ENCODE results near the gene RNLS.

Gene RNLS

DNA sequence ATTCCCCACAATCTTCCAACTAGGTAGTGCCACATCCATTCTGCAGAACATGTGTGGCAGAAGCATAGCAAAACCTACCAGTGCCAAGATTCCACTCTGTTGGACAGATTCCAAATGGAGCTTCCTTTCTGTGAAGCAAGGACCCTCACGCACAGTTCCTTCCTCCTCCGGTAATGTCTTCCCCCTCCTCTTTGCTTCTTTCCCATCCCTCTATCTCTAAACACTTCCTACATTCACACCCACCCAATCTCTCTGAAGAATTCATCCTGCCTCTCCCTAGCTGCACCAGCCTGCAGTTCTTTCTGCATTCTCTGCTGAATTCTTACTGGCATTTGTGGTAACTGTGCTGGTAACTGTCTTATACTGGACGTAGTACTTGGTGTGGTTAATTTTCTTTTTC is 124.9 kb downstream of the RNLS start:
- no peaks in the 10 kb centered on the region for H3K27me3 ChIP-seq (ENCODE audit: control insufficient read depth, insufficient read depth, low read length)
- H3K79me2 ChIP-seq, result no peaks in the 10 kb centered on the region
- peaks cover 12% of the 10 kb centered on the region for H3K4me1 ChIP-seq
- no peak overlapping the region for H3K4me2 ChIP-seq (ENCODE audit: low read length)
- H3K36me3 ChIP-seq (ENCODE audit: control insufficient read depth, insufficient read depth, low read length), result no peaks in the 10 kb centered on the region
- no peak overlapping the region for H3K4me3 ChIP-seq (ENCODE audit: low read depth, low read length)
- no peak overlapping the region for H2AFZ ChIP-seq
- no peak overlapping the region for H3K9ac ChIP-seq
- no peak overlapping the region for H3K27ac ChIP-seq
- H3K9me3 ChIP-seq (ENCODE audit: control insufficient read depth, low read length), result no peaks in the 10 kb centered on the region
- TF ChIP-seq, protein P1, sequence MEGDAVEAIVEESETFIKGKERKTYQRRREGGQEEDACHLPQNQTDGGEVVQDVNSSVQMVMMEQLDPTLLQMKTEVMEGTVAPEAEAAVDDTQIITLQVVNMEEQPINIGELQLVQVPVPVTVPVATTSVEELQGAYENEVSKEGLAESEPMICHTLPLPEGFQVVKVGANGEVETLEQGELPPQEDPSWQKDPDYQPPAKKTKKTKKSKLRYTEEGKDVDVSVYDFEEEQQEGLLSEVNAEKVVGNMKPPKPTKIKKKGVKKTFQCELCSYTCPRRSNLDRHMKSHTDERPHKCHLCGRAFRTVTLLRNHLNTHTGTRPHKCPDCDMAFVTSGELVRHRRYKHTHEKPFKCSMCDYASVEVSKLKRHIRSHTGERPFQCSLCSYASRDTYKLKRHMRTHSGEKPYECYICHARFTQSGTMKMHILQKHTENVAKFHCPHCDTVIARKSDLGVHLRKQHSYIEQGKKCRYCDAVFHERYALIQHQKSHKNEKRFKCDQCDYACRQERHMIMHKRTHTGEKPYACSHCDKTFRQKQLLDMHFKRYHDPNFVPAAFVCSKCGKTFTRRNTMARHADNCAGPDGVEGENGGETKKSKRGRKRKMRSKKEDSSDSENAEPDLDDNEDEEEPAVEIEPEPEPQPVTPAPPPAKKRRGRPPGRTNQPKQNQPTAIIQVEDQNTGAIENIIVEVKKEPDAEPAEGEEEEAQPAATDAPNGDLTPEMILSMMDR (IDR thresholded peaks at IDR 0.05), result no peak

DNA sequence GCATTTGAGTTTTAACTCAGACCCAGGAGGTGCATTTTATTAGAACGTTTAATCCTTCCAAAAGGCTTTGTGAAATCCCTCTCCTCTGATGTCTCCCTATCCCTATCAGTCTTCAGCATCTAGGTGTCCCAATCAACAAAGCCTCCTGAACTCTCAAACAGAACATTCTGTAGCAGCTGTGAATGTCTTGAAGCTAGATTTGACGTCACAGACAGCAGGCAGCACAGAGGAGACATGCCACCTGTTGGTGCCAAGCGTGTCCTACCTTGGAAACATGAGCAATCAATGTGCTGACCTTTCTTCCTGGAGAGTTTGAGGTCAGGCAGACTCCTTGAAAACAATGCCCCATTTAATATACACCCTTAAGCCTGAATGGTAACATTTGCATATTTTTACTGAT is 125.5 kb downstream of the RNLS start:
- Histone ChIP-seq H3K4me2 (ENCODE audit: low read length) (no peak overlapping the region), H3K4me1 (peaks cover 12% of the 10 kb centered on the region), H3K36me3 (ENCODE audit: control insufficient read depth, insufficient read depth, low read length) (no peaks in the 10 kb centered on the region), H3K9ac (no peak overlapping the region), H3K9me3 (ENCODE audit: control insufficient read depth, low read length) (no peaks in the 10 kb centered on the region), H3K27me3 (ENCODE audit: control insufficient read depth, insufficient read depth, low read length) (no peaks in the 10 kb centered on the region), H2AFZ (no peak overlapping the region), H3K79me2 (no peaks in the 10 kb centered on the region), H3K4me3 (ENCODE audit: low read depth, low read length) (no peak overlapping the region), H3K27ac (no peak overlapping the region)
- TF ChIP-seq, protein P1 (IDR thresholded peaks at IDR 0.05), result no peak

DNA sequence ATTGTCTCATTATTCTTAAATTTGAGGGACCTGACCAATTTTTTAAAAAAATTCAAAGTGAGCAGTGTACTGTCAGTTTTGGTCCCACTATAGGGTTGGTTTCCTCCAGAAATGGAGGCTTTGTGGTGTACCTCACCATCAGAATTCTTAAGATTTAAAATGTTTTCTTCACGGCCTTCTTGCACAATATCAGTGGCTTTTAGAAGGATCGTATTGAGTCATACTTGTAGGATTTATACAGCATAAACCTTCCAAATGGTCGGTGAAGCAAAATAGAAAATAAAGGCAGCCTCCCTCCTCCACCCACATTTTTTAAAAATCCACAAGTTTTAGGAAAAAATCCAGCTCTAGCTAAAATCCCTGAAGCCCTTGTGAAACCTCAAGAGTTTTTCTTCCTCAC is 126.4 kb downstream of the RNLS start:
- TF ChIP-seq, protein P1 (IDR thresholded peaks at IDR 0.05), result no peak
- no peaks in the 10 kb centered on the region for H3K79me2 ChIP-seq
- no peaks in the 10 kb centered on the region for H3K27me3 ChIP-seq (ENCODE audit: control insufficient read depth, insufficient read depth, low read length)
- H2AFZ ChIP-seq, result no peak overlapping the region
- H3K4me2 ChIP-seq (ENCODE audit: low read length), result no peak overlapping the region
- H3K9me3 ChIP-seq (ENCODE audit: control insufficient read depth, low read length), result no peaks in the 10 kb centered on the region
- H3K9ac ChIP-seq, result no peak overlapping the region
- no peaks in the 10 kb centered on the region for H3K36me3 ChIP-seq (ENCODE audit: control insufficient read depth, insufficient read depth, low read length)
- no peak overlapping the region for H3K4me3 ChIP-seq (ENCODE audit: low read depth, low read length)
- H3K4me1 ChIP-seq, result peaks cover 12% of the 10 kb centered on the region
- no peak overlapping the region for H3K27ac ChIP-seq

DNA sequence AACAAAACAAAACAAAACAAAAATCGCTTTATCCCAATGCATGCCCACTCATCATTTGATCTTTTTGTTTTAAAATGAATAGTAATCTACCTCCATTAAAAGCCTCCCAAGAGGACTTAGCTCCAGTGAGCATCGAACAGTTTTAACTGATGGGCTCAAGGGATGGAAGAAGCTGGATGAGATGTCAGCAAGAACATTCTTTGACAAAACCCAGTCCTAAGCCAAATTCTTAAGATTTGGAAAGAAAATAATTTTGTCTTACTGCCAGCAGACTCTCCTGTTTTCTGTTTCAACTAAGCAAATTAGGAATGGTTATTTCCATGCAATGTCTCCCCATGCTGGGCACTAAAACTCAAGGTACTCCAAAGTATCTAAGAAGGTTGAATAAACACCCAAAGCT is 127.3 kb downstream of the RNLS start:
- Histone ChIP-seq H3K27ac (no peak overlapping the region), H3K4me2 (ENCODE audit: low read length) (no peak overlapping the region), H3K9ac (no peak overlapping the region), H3K4me1 (peaks cover 8% of the 10 kb centered on the region), H2AFZ (no peak overlapping the region), H3K4me3 (ENCODE audit: low read depth, low read length) (no peak overlapping the region), H3K27me3 (ENCODE audit: control insufficient read depth, insufficient read depth, low read length) (no peaks in the 10 kb centered on the region), H3K9me3 (ENCODE audit: control insufficient read depth, low read length) (no peaks in the 10 kb centered on the region), H3K36me3 (ENCODE audit: control insufficient read depth, insufficient read depth, low read length) (no peaks in the 10 kb centered on the region), H3K79me2 (no peaks in the 10 kb centered on the region)
- TF ChIP-seq, protein P1 (IDR thresholded peaks at IDR 0.05), result no peak

DNA sequence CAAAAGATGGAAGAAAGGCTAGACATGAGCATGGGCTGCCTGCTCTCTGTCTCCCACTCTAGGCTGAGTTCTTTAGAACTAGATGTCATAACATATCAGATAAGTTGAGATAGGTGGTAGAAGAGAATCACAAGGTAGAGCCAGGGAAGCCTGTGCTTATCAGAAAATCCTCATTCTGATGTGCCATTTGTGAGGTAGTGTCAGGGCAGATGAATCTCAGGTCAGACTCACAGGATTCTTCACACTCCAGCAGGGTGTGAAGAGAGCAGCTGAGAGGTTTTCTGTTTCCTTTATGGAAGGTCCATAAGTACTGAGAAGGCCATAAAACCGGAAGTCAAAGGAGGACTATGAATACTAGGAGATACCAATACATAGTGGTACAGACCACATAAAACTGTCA is 132.9 kb downstream of the RNLS start:
- H3K4me3 ChIP-seq (ENCODE audit: low read depth, low read length), result no peak overlapping the region
- H3K27me3 ChIP-seq (ENCODE audit: control insufficient read depth, insufficient read depth, low read length), result no peaks in the 10 kb centered on the region
- TF ChIP-seq, protein P1 (IDR thresholded peaks at IDR 0.05), result no peak
- H2AFZ ChIP-seq, result no peak overlapping the region
- no peaks in the 10 kb centered on the region for H3K9me3 ChIP-seq (ENCODE audit: control insufficient read depth, low read length)
- no peak overlapping the region for H3K9ac ChIP-seq
- H3K79me2 ChIP-seq, result no peaks in the 10 kb centered on the region
- H3K4me1 ChIP-seq, result no peaks in the 10 kb centered on the region
- no peak overlapping the region for H3K4me2 ChIP-seq (ENCODE audit: low read length)
- H3K36me3 ChIP-seq (ENCODE audit: control insufficient read depth, insufficient read depth, low read length), result no peaks in the 10 kb centered on the region
- H3K27ac ChIP-seq, result no peak overlapping the region
